ENCODE measurements around the gene UBAP2L.
"Not testable (repeated sequence)": the region's sequence is repeated elsewhere in the genome, so short reads cannot be mapped to it uniquely, and the experiment has no call there.

GRCh38 chr1:154312229-154313065, 91.7 kb downstream of the UBAP2L start:
- not testable (repeated sequence) for TF ChIP-seq POLR2A, EP300 (IDR thresholded peaks at IDR 0.05)
